Measurements from ENCODE around the gene WIPF1.

Gene WIPF1

GRCh38 chr2:174540893-174541292 is 56.7 kb downstream of the WIPF1 start:
- no peak overlapping the region for H3K4me3 ChIP-seq (ENCODE audit: insufficient read length, low read depth)
- TF ChIP-seq SUZ12 (IDR thresholded peaks at IDR 0.05; ENCODE audit: extremely low read depth, insufficient read depth, insufficient read length) (no peak), ZNF274 (IDR thresholded peaks at IDR 0.05; ENCODE audit: low read depth, low read length) (no peak), YY1 (IDR thresholded peaks at IDR 0.05; ENCODE audit: insufficient read depth, insufficient read length) (no peak)
- no peaks in the 10 kb centered on the region for H3K9me3 ChIP-seq (ENCODE audit: insufficient read depth, low read length)
- H3K4me1 ChIP-seq (ENCODE audit: insufficient read depth, insufficient read length), result no peaks in the 10 kb centered on the region
- H3K9ac ChIP-seq (ENCODE audit: insufficient read length, low read depth), result no peak overlapping the region
- no peaks in the 10 kb centered on the region for H3K27me3 ChIP-seq (ENCODE audit: insufficient read depth, insufficient read length)
- no peak for DNase-seq (ENCODE audit: low read depth, low spot score)
- no peaks in the 10 kb centered on the region for H3K36me3 ChIP-seq (ENCODE audit: insufficient read depth, insufficient read length, low read length)

GRCh38 chr2:174535757-174536703 is 61.6 kb downstream of the WIPF1 start:
- no peaks in the 10 kb centered on the region for H3K9me3 ChIP-seq (ENCODE audit: insufficient read depth, low read length)
- no peak overlapping the region for H3K4me3 ChIP-seq (ENCODE audit: insufficient read length, low read depth)
- H3K36me3 ChIP-seq (ENCODE audit: insufficient read depth, insufficient read length, low read length), result no peaks in the 10 kb centered on the region
- H3K9ac ChIP-seq (ENCODE audit: insufficient read length, low read depth), result no peak overlapping the region
- no peaks in the 10 kb centered on the region for H3K27me3 ChIP-seq (ENCODE audit: insufficient read depth, insufficient read length)
- no peak for DNase-seq (ENCODE audit: low read depth, low spot score)
- H3K4me1 ChIP-seq (ENCODE audit: insufficient read depth, insufficient read length), result no peaks in the 10 kb centered on the region
- TF ChIP-seq YY1 (IDR thresholded peaks at IDR 0.05; ENCODE audit: insufficient read depth, insufficient read length), result no peak

- TF ChIP-seq ZNF274 (IDR thresholded peaks at IDR 0.05; ENCODE audit: low read depth, low read length), result no peak
- TF ChIP-seq SUZ12 (IDR thresholded peaks at IDR 0.05; ENCODE audit: extremely low read depth, insufficient read depth, insufficient read length), result no peak
- no peak for TF ChIP-seq YY1 (IDR thresholded peaks at IDR 0.05; ENCODE audit: insufficient read depth, insufficient read length)
- no peaks in the 10 kb centered on the region for H3K36me3 ChIP-seq (ENCODE audit: insufficient read depth, insufficient read length, low read length)
- H3K27me3 ChIP-seq (ENCODE audit: insufficient read depth, insufficient read length), result no peaks in the 10 kb centered on the region
- H3K4me1 ChIP-seq (ENCODE audit: insufficient read depth, insufficient read length), result no peaks in the 10 kb centered on the region
- no peak overlapping the region for H3K9ac ChIP-seq (ENCODE audit: insufficient read length, low read depth)
- no peak overlapping the region for H3K4me3 ChIP-seq (ENCODE audit: insufficient read length, low read depth)
- no peak for DNase-seq (ENCODE audit: low read depth, low spot score)
- H3K9me3 ChIP-seq (ENCODE audit: insufficient read depth, low read length), result no peaks in the 10 kb centered on the region
These were observed 62.5 kb downstream of the WIPF1 start for GRCh38 chr2:174535083-174535482.

- Histone ChIP-seq H3K27me3 (ENCODE audit: insufficient read depth, insufficient read length) (no peaks in the 10 kb centered on the region), H3K9me3 (ENCODE audit: insufficient read depth, low read length) (peaks cover 8% of the 10 kb centered on the region; the same call in 1 of the 2 replicates), H3K4me3 (ENCODE audit: insufficient read length, low read depth) (no peak overlapping the region), H3K9ac (ENCODE audit: insufficient read length, low read depth) (no peak overlapping the region), H3K4me1 (ENCODE audit: insufficient read depth, insufficient read length) (no peaks in the 10 kb centered on the region), H3K36me3 (ENCODE audit: insufficient read depth, insufficient read length, low read length) (no peaks in the 10 kb centered on the region)
- TF ChIP-seq SUZ12 (IDR thresholded peaks at IDR 0.05; ENCODE audit: extremely low read depth, insufficient read depth, insufficient read length), result no peak
- no peak for TF ChIP-seq ZNF274 (IDR thresholded peaks at IDR 0.05; ENCODE audit: low read depth, low read length)
- no peak for DNase-seq (ENCODE audit: low read depth, low spot score)
These were observed 67.7 kb downstream of the WIPF1 start for GRCh38 chr2:174529916-174530315.

GRCh38 chr2:174527959-174528358 is 69.6 kb downstream of the WIPF1 start:
- Histone ChIP-seq H3K4me3 (ENCODE audit: insufficient read length, low read depth) (no peak overlapping the region), H3K9me3 (ENCODE audit: insufficient read depth, low read length) (peaks cover 8% of the 10 kb centered on the region; the same call in 1 of the 2 replicates), H3K27me3 (ENCODE audit: insufficient read depth, insufficient read length) (no peaks in the 10 kb centered on the region), H3K36me3 (ENCODE audit: insufficient read depth, insufficient read length, low read length) (no peaks in the 10 kb centered on the region), H3K9ac (ENCODE audit: insufficient read length, low read depth) (no peak overlapping the region), H3K4me1 (ENCODE audit: insufficient read depth, insufficient read length) (no peaks in the 10 kb centered on the region)
- no peak for DNase-seq (ENCODE audit: low read depth, low spot score)
- TF ChIP-seq YY1 (IDR thresholded peaks at IDR 0.05; ENCODE audit: insufficient read depth, insufficient read length) (no peak), SUZ12 (IDR thresholded peaks at IDR 0.05; ENCODE audit: extremely low read depth, insufficient read depth, insufficient read length) (no peak), ZNF274 (IDR thresholded peaks at IDR 0.05; ENCODE audit: low read depth, low read length) (no peak)

GRCh38 chr2:174527101-174527721 is 70.4 kb downstream of the WIPF1 start:
- Histone ChIP-seq H3K36me3 (ENCODE audit: insufficient read depth, insufficient read length, low read length) (no peaks in the 10 kb centered on the region), H3K9ac (ENCODE audit: insufficient read length, low read depth) (no peak overlapping the region), H3K27me3 (ENCODE audit: insufficient read depth, insufficient read length) (no peaks in the 10 kb centered on the region), H3K9me3 (ENCODE audit: insufficient read depth, low read length) (peaks cover 8% of the 10 kb centered on the region; the same call in 1 of the 2 replicates), H3K4me3 (ENCODE audit: insufficient read length, low read depth) (no peak overlapping the region), H3K4me1 (ENCODE audit: insufficient read depth, insufficient read length) (no peaks in the 10 kb centered on the region)
- DNase-seq (ENCODE audit: low read depth, low spot score), result no peak
- no peak for TF ChIP-seq YY1 (IDR thresholded peaks at IDR 0.05; ENCODE audit: insufficient read depth, insufficient read length)
- no peak for TF ChIP-seq SUZ12 (IDR thresholded peaks at IDR 0.05; ENCODE audit: extremely low read depth, insufficient read depth, insufficient read length)
- no peak for TF ChIP-seq ZNF274 (IDR thresholded peaks at IDR 0.05; ENCODE audit: low read depth, low read length)

GRCh38 chr2:174524527-174524926 is 73.1 kb downstream of the WIPF1 start:
- TF ChIP-seq YY1 (IDR thresholded peaks at IDR 0.05; ENCODE audit: insufficient read depth, insufficient read length) (no peak), SUZ12 (IDR thresholded peaks at IDR 0.05; ENCODE audit: extremely low read depth, insufficient read depth, insufficient read length) (no peak), ZNF274 (IDR thresholded peaks at IDR 0.05; ENCODE audit: low read depth, low read length) (no peak)
- no peaks in the 10 kb centered on the region for H3K4me1 ChIP-seq (ENCODE audit: insufficient read depth, insufficient read length)
- H3K27me3 ChIP-seq (ENCODE audit: insufficient read depth, insufficient read length), result no peaks in the 10 kb centered on the region
- H3K36me3 ChIP-seq (ENCODE audit: insufficient read depth, insufficient read length, low read length), result no peaks in the 10 kb centered on the region
- H3K9me3 ChIP-seq (ENCODE audit: insufficient read depth, low read length), result peaks cover 8% of the 10 kb centered on the region; the same call in 1 of the 2 replicates
- no peak overlapping the region for H3K9ac ChIP-seq (ENCODE audit: insufficient read length, low read depth)
- H3K4me3 ChIP-seq (ENCODE audit: insufficient read length, low read depth), result no peak overlapping the region
- no peak for DNase-seq (ENCODE audit: low read depth, low spot score)

All from NT2/D1 (cell line).